ENCODE results near the gene CAMK2B.

Gene CAMK2B

DNA sequence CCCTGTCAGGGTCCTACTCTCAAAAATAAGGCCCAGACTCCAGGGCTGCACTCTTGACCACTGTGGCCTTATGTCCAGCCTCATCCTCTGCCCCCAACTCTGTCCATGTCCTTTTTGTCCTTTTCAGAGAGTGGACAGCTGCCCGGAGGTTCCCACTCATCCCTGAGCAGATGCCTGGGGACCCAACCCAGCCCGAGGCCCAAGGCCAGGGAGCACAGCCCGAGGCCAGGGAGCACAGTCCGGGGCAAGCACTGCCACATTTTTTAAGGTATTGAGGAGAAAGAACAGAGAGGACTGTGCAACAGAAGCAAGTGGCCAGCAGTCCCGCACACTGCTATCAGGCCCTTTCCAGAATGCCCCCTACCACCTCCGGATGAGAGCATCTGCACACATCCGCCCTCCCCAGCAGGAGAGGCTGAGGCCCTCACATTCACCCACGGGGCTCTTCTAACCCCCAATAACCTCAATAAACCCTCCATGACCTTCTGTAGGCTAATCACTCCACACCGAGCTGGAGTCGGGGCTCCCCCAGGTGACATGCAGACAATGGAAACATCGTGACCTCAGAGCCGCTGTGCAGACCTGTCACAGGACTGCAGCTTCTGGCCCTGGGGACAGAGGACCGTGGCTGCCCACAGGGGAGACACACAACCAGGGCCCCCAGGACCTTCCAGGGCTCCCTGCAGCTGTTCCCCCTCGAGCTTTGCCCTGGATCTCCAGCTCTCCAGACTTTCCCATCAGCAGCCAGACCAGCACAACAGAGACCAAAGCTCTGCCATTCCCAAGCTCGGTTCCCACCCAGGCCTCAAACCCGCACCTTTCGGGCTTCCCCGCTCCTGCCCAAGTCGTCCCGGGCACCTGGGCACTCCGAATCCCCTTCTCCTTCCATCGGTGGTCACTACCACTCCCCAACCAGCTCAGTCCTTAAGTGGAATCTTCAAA lies 51.4 kb downstream of the CAMK2B start:
- in situ Hi-C loops (cut with MboI; ENCODE audit: low pct_unique_long_range_greater_than_20kb, low sequenced_read_pairs, unreplicated experiment), result no loop called here
- TF ChIP-seq CTCF (IDR thresholded peaks at IDR 0.05; ENCODE audit: extremely low read depth, insufficient read depth, missing control alignments), result no peak
- no peak for DNase-seq (ENCODE audit: low spot score)

DNA sequence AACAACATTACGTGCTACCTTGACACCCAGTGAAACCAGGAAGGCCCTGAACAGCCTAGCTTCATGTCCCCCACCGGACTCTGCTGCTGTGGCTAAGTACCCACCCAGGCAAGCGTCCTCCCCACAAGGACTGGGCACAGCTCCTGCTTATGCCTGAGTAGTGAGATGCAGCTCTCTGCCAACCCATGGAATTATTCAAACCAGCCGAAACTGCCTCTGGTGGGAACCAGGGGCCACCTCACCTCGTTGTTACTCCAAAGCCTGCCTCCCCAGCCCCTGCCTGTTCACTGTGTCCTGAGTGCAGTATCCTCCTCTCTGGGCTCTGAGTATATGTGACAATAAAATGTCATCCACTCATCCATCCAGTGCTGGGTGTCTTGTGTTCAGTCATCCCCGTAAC lies 52.4 kb downstream of the CAMK2B start:
- in situ Hi-C loops (cut with MboI; ENCODE audit: low pct_unique_long_range_greater_than_20kb, low sequenced_read_pairs, unreplicated experiment), result no loop called here
- TF ChIP-seq CTCF (IDR thresholded peaks at IDR 0.05; ENCODE audit: extremely low read depth, insufficient read depth, missing control alignments), result no peak
- no peak for DNase-seq (ENCODE audit: low spot score)

DNA sequence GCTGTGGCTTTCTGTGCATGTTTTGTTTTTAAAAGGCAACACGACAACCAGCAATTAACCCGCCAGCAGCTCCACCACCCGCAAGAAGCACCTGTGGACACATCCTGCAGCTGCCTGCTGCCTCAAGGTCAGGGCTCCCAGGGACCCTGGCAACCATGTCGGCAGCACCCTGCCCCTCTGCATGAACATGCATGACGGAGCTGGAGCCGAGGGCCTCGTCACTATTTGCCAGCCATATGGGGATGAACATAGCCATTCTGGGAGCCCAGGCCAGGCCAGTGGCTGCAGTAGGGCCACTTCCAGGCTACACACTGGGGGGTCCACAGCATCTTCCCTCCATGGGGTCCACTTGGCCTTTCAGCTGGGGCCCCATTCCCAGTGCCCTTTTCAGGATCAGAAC lies 52.9 kb downstream of the CAMK2B start:
- in situ Hi-C loops (cut with MboI; ENCODE audit: low pct_unique_long_range_greater_than_20kb, low sequenced_read_pairs, unreplicated experiment), result no loop called here
- TF ChIP-seq CTCF (IDR thresholded peaks at IDR 0.05; ENCODE audit: extremely low read depth, insufficient read depth, missing control alignments), result no peak
- no peak for DNase-seq (ENCODE audit: low spot score)

GRCh38 chr7:44269943-44270493 lies 55.4 kb downstream of the CAMK2B start:
- in situ Hi-C loops (cut with MboI; ENCODE audit: low pct_unique_long_range_greater_than_20kb, low sequenced_read_pairs, unreplicated experiment), result no loop called here
- DNase-seq (ENCODE audit: low spot score), result no peak
- TF ChIP-seq CTCF (IDR thresholded peaks at IDR 0.05; ENCODE audit: extremely low read depth, insufficient read depth, missing control alignments), result no peak

DNA sequence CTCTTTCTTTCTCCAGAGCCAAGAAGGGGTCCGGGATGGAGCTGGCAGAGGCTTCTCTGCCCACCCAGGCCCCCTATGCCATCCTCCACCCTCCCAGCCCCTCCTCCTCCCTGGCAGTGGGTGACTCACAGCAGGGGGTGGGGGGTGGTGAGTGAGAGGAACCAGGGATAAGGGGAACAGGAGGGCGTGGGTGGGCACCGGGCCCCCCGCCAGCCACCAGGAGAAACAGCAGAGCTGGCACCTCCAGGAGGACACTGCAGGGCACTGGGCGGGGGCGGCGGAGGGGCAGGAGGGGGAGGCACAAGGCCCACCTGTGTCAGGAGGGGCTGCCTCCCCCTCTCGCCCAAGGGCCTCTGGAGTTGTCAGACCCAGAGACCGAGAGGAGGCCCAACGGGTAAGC lies 56.0 kb downstream of the CAMK2B start:
- no peak for TF ChIP-seq CTCF (IDR thresholded peaks at IDR 0.05; ENCODE audit: extremely low read depth, insufficient read depth, missing control alignments)
- no peak for DNase-seq (ENCODE audit: low spot score)
- in situ Hi-C loops (cut with MboI; ENCODE audit: low pct_unique_long_range_greater_than_20kb, low sequenced_read_pairs, unreplicated experiment), result no loop called here

DNA sequence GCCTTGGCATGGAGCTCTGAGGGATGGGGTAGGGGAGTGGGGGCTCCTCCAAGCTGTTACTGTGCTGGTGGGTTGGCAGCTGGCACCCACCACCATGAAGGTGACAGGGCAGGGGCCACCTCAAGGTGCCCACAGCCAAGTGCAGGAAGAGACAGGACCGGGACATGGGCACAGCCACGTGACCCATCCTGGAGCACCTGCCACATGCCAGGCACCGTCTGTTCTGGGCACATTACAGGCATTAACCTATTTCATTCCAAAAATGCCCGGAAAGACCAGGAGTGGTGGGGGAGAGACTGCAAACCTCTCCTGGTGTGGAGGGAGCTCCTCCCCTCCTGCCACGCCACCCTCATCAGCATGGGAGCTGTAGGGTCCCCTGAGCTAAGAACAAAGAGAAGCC lies 56.7 kb downstream of the CAMK2B start:
- DNase-seq (ENCODE audit: low spot score), result no peak
- no peak for TF ChIP-seq CTCF (IDR thresholded peaks at IDR 0.05; ENCODE audit: extremely low read depth, insufficient read depth, missing control alignments)
- in situ Hi-C loops (cut with MboI; ENCODE audit: low pct_unique_long_range_greater_than_20kb, low sequenced_read_pairs, unreplicated experiment), result no loop called here

Data from GM13977 (cell line).